ENCODE data around the gene APBB2.

- TF ChIP-seq, protein P1, sequence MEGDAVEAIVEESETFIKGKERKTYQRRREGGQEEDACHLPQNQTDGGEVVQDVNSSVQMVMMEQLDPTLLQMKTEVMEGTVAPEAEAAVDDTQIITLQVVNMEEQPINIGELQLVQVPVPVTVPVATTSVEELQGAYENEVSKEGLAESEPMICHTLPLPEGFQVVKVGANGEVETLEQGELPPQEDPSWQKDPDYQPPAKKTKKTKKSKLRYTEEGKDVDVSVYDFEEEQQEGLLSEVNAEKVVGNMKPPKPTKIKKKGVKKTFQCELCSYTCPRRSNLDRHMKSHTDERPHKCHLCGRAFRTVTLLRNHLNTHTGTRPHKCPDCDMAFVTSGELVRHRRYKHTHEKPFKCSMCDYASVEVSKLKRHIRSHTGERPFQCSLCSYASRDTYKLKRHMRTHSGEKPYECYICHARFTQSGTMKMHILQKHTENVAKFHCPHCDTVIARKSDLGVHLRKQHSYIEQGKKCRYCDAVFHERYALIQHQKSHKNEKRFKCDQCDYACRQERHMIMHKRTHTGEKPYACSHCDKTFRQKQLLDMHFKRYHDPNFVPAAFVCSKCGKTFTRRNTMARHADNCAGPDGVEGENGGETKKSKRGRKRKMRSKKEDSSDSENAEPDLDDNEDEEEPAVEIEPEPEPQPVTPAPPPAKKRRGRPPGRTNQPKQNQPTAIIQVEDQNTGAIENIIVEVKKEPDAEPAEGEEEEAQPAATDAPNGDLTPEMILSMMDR (IDR thresholded peaks at IDR 0.05; ENCODE audit: control extremely low read depth in 1 of 3, insufficient read depth in 1 of 3, low read depth in 1 of 3, low read length in 3 of 3), result no peak
- TF ChIP-seq RXRA (IDR thresholded peaks at IDR 0.05; ENCODE audit: insufficient read depth, low read depth, low read length) (no peak), USF2 (IDR thresholded peaks at IDR 0.05; ENCODE audit: low read length) (no peak), TAF1 (IDR thresholded peaks at IDR 0.05; ENCODE audit: low read depth, low read length) (no peak), RAD21 (IDR thresholded peaks at IDR 0.05 in 1 of 2, conservative IDR thresholded peaks at IDR 0.05 in 1 of 2; ENCODE audit: low read depth in 2 of 2, low read length in 2 of 2) (no peak), ZNF274 (IDR thresholded peaks at IDR 0.05; ENCODE audit: borderline replicate concordance, extremely low read depth, low read length) (no peak), SP1 (IDR thresholded peaks at IDR 0.05; ENCODE audit: low read depth, low read length) (no peak), BCL11A (IDR thresholded peaks at IDR 0.05; ENCODE audit: low read depth in 2 of 2, low read length in 2 of 2) (no peak)
Measured at GRCh38 chr4:41148931-41149330, 65.4 kb downstream of the APBB2 start.

Data from H1 (cell line).